ENCODE results near the gene DHX29. TPM values are rescaled to one million over a fixed set of nuclear protein-coding genes. Genes with fewer than 3 reads are reported as not detected.

The DHX29 gene
- total and polyA plus RNA-seq, 4 donors: 8.6 to 43.8 (median 21.5) TPM

- H3K9ac ChIP-seq (ENCODE audit: low read depth in 1 of 2, low read length in 2 of 2): no peak overlapping the region
- no peaks in the 10 kb centered on the region for H3K36me3 ChIP-seq (ENCODE audit: control insufficient read depth in 4 of 4, insufficient read depth in 3 of 4, low read depth in 1 of 4, low read length in 3 of 4)
- DNase-seq (ENCODE audit: low spot score): no peak
- TF ChIP-seq RXRA (IDR thresholded peaks at IDR 0.05) (no peak), HNF4G (IDR thresholded peaks at IDR 0.05) (no peak), REST (IDR thresholded peaks at IDR 0.05) (no peak), MAX (IDR thresholded peaks at IDR 0.05) (no peak), ATF3 (IDR thresholded peaks at IDR 0.05) (no peak), RAD21 (IDR thresholded peaks at IDR 0.05) (no peak), FOXA2 (IDR thresholded peaks at IDR 0.05) (no peak), CTCF (IDR thresholded peaks at IDR 0.05; ENCODE audit: low read depth, low read length, missing input control) (no peak), FOXA1 (IDR thresholded peaks at IDR 0.05) (no peak), EGR1 (IDR thresholded peaks at IDR 0.05; ENCODE audit: low read depth in 2 of 2) (no peak), GABPA (IDR thresholded peaks at IDR 0.05 in 1 of 2, conservative IDR thresholded peaks at IDR 0.05 in 1 of 2) (no peak), NR2F2 (IDR thresholded peaks at IDR 0.05) (no peak), JUND (IDR thresholded peaks at IDR 0.05) (no peak), HNF4A (conservative IDR thresholded peaks at IDR 0.05) (no peak), ZBTB33 (IDR thresholded peaks at IDR 0.05) (no peak), TAF1 (conservative IDR thresholded peaks at IDR 0.05) (no peak), YY1 (IDR thresholded peaks at IDR 0.05) (no peak)
- peaks cover 6 to 26% (median 11%) of the 10 kb centered on the region in 4 donors for H3K4me1 ChIP-seq (ENCODE audit: control insufficient read depth in 4 of 4, insufficient read depth in 4 of 4, low read length in 3 of 4)
- peaks cover 0 to 10% (median 0%) of the 10 kb centered on the region in 4 donors for H3K9me3 ChIP-seq (ENCODE audit: control insufficient read depth in 4 of 4, low read length in 3 of 4)
- H3K27ac ChIP-seq (ENCODE audit: low read depth in 1 of 2, low read length in 2 of 2): no peak overlapping the region
- peaks cover 2 to 38% (median 15%) of the 10 kb centered on the region in 4 donors for H3K27me3 ChIP-seq (ENCODE audit: control insufficient read depth in 4 of 4, insufficient read depth in 4 of 4, low read length in 3 of 4)
- H3K4me3 ChIP-seq (ENCODE audit: low read depth in 1 of 3, low read length in 3 of 3): no peak overlapping the region
These were observed 82.1 kb downstream of the DHX29 start for GRCh38 chr5:55225346-55225745.

Measured in liver (tissue), 9 donors.